Esophagus squamous epithelium (tissue), 4 donors: ENCODE measurements around the gene GMPR2.

Experiments
- POLR2A ChIP-seq, 4 donors: fragments of 450-650 bp; IDR thresholded peaks; one replicate each; pipeline ENCODE4 v1.6.1; 2017; ENCODE audit warnings: antibody characterized with exemption in 4 of 4, mild to moderate bottlenecking in 4 of 4, moderate library complexity in 3 of 4
- TF ChIP-seq, protein P1 (sequence below), 6 experiments: fragments of 450-650 bp in 4 of 6; fragments of 200-600 bp in 2 of 6; sonication (generic) in 2 of 6; IDR thresholded peaks; one replicate each; pipeline ENCODE4 v1.5.1; 2016 to 2019; ENCODE audit warnings: antibody characterized with exemption in 6 of 6, mild to moderate bottlenecking in 4 of 6, moderate library complexity in 4 of 6

DNA sequence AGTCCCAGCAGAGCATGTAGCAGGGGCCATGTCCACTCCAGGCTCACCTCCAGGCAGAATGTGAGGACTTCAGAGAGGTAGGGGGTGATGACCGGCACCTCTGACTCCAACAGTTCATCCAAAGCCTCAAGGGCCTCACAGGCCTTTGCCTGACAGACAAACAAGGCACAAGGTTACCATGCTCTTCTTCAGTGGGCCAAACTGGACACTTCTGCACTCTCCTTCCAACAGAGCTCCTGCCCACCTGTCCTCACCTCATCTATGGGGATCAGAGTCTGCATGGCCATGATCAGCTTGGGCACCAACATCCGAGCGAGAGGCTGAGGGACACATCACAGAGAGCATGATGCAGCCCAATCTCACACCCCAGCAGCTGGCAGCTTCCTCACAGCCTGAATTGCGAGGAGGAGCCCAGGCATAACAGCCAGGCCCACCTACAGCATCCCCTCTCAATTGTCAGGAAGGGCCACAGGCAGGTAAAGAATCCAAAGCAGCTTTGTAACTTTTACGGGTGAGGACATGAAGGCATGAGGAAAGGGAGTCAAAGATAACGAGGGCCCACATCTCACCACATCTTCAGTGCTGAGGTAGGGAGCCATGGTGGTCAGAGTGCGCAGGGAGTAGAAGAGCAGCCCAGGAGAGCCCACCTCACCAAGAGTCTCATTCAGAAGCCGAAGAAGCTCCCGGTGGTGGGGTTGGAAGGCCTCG, 45.7 kb upstream of the GMPR2 start:
- TF ChIP-seq, protein P1, sequence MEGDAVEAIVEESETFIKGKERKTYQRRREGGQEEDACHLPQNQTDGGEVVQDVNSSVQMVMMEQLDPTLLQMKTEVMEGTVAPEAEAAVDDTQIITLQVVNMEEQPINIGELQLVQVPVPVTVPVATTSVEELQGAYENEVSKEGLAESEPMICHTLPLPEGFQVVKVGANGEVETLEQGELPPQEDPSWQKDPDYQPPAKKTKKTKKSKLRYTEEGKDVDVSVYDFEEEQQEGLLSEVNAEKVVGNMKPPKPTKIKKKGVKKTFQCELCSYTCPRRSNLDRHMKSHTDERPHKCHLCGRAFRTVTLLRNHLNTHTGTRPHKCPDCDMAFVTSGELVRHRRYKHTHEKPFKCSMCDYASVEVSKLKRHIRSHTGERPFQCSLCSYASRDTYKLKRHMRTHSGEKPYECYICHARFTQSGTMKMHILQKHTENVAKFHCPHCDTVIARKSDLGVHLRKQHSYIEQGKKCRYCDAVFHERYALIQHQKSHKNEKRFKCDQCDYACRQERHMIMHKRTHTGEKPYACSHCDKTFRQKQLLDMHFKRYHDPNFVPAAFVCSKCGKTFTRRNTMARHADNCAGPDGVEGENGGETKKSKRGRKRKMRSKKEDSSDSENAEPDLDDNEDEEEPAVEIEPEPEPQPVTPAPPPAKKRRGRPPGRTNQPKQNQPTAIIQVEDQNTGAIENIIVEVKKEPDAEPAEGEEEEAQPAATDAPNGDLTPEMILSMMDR (IDR thresholded peaks at IDR 0.05) = no peak
- no peak for TF ChIP-seq POLR2A (IDR thresholded peaks at IDR 0.05)
